Lung (tissue), 12 donors: ENCODE measurements around the gene SRCIN1. TPM values are rescaled to one million over a fixed set of nuclear protein-coding genes. Genes with fewer than 3 reads are reported as not detected.

Experiments
- ATAC-seq: fragments of 200-7000 bp; cut with Tn5 transposase; one replicate; pipeline ENCODE4 v1.9.1; 2020; ENCODE audit warnings: moderate number of reproducible peaks; ENCODE audit not compliant: insufficient read depth, low FRiP score
- DNase-seq, 3 donors: peaks; one replicate each; pipeline ENCODE4 v3.0.0-alpha.2; 2013 to 2017
- H3K27ac ChIP-seq, 2 donors: one replicate each; pipeline ENCODE4 v1.5.1; 2013; ENCODE audit warnings: mild to moderate bottlenecking in 2 of 2, moderate library complexity in 2 of 2, control low read depth in 1 of 2, inconsistent platforms in 1 of 2, low read depth in 1 of 2, low read length in 1 of 2
- H3K27me3 ChIP-seq, 3 donors: one replicate each; pipeline ENCODE4 v1.5.1; 2013; ENCODE audit warnings: low read length in 2 of 3; ENCODE audit not compliant: control insufficient read depth in 3 of 3, insufficient read depth in 3 of 3
- H3K36me3 ChIP-seq, 4 donors: one replicate each; pipeline ENCODE4 v1.5.1; 2013; ENCODE audit warnings: low read length in 4 of 4, mild to moderate bottlenecking in 1 of 4, moderate library complexity in 1 of 4; ENCODE audit not compliant: control insufficient read depth in 4 of 4, insufficient read depth in 4 of 4
- H3K4me1 ChIP-seq, 5 donors: one replicate each; pipeline ENCODE4 v1.5.1; 2013; ENCODE audit warnings: low read length in 5 of 5, mild to moderate bottlenecking in 2 of 5, moderate library complexity in 1 of 5; ENCODE audit not compliant: control insufficient read depth in 5 of 5, insufficient read depth in 5 of 5
- H3K4me3 ChIP-seq: one replicate; pipeline ENCODE4 v1.5.1; 2013; ENCODE audit warnings: mild to moderate bottlenecking, control low read depth, moderate library complexity
- H3K9ac ChIP-seq, 2 donors: one replicate each; pipeline ENCODE4 v1.5.1; 2013; ENCODE audit warnings: low read length in 2 of 2, control low read depth in 1 of 2; ENCODE audit not compliant: insufficient read depth in 1 of 2
- H3K9me3 ChIP-seq, 4 donors: one replicate each; pipeline ENCODE4 v1.5.1; 2013; ENCODE audit warnings: low read length in 3 of 4, mild to moderate bottlenecking in 1 of 4, moderate library complexity in 1 of 4; ENCODE audit not compliant: control insufficient read depth in 4 of 4, insufficient read depth in 3 of 4
- CTCF ChIP-seq: IDR thresholded peaks from 2 replicates; pipeline ENCODE4 v1.5.1; 2012; ENCODE audit warnings: mild to moderate bottlenecking; ENCODE audit errors: control extremely low read depth, extremely low read depth
- WGBS, 2 donors: extraction: QIAGEN DNeasy Blood & Tissue Kit; methylation state at CpG; one replicate each; pipeline ENCODE4 v1.1.7; 2013; 5-methylcytosine and 5-hydroxymethylcytosine counted together
- polyA plus RNA-seq, 2 donors: library from polyadenylated mRNA; stranded (reverse); fragments of 200-250 nt; gene quantifications; one replicate each; pipeline ENCODE4 v1.2.1, GENCODE V29; 2013
- total RNA-seq, 2 donors: library from RNA; depleted of rRNA in 1 of 2; stranded (reverse); fragments of >200 nt in 1 of 2; gene quantifications; one replicate each; pipeline ENCODE4 v1.2.1, GENCODE V29; 2014 to 2021
- donor health status: control.
- donor health status: control.
- donor health status: Bipolar disorder and iron deficiency.
- donor health status: healthy.
- donor health status: DM: yes; HTN: yes; CAD: no.

The SRCIN1 gene
- total and polyA plus RNA-seq, 4 donors: 1.5 to 15.0 (median 2.5) TPM

DNA sequence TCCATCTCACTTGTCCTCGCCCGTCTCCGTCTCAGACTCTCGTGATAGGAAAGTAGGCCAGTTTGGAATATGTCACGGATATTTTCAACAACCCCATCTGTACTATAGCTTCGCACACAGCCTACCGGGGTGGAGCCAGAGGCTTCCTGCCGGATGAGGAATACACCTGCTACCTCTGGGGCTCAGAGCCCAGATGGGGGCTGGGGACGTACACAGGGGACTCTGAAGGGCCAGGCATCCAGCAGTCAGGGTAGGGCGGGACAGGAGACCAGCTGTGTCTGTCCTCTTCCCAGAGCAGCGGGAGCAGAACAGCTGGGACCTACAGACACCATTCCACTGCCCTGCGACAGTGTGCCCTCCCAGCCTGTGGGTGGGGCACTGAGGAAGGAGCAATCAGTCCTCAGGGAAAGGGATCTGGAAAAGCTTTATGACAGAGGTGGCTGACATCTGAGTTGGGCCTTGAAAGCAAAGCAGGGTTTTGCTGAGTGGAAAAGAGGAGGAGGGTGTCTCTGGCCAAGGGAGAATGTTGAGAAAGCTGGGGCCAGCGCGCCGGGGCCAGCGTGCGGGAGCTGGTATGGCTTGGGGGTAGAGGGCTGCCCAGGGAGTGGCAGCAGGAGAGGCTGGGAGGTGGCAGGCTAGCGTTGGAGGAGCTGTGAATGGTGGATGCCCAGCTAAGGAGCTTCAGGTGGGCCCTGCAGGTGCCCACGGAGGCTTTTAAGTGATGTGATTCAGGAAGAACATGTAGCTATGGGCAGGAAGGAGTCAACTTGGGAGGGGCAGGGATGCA is 11.5 kb upstream of the SRCIN1 start:
- DNase-seq: no peak
- Histone ChIP-seq H3K9me3 (peaks cover 0 to 1% (median 0%) of the 10 kb centered on the region in 4 donors), H3K4me1 (no peaks in the 10 kb centered on the region), H3K27ac (no peak overlapping the region), H3K27me3 (peaks cover 0 to 4% (median 3%) of the 10 kb centered on the region in 3 donors), H3K36me3 (no peaks in the 10 kb centered on the region), H3K4me3 (no peak overlapping the region), H3K9ac (no peak overlapping the region)
- ATAC-seq: no peak
- no peak for TF ChIP-seq CTCF
- 82 to 85% methylated on average over 19 of the region's 19 CpGs for WGBS, 2 donors

DNA sequence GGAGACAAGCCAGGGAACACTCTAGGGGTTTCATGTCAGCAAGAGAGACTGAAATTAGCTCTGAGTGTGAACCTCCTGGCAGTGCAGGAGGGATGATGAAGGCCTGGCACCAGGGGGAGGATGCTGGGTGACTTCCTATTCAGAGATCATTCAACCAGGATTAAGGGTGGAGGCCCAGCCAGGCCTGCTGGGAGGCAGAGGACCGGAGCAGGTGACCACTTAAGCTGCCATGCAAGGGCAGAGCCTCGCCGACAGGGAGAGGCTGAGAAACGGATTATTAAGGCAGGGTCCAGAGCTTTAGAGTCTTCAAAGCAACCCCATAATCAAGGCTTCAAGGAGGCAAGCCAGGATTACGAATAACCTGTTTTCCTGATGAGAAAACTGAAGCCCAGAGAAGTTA is 10.6 kb upstream of the SRCIN1 start:
- no peak overlapping the region for H3K9ac ChIP-seq
- no peaks in the 10 kb centered on the region for H3K4me1 ChIP-seq
- ATAC-seq (no peak), DNase-seq (no peak)
- peaks cover 0 to 6% (median 3%) of the 10 kb centered on the region in 4 donors for H3K9me3 ChIP-seq
- H3K4me3 ChIP-seq: no peak overlapping the region
- no peak overlapping the region for H3K27ac ChIP-seq
- no peak for TF ChIP-seq CTCF
- WGBS, 2 donors: 77 to 85% methylated on average over 5 of the region's 5 CpGs
- peaks cover 0 to 4% (median 3%) of the 10 kb centered on the region in 3 donors for H3K27me3 ChIP-seq
- H3K36me3 ChIP-seq: no peaks in the 10 kb centered on the region

GRCh38 chr17:38613981-38614779 is 8.4 kb upstream of the SRCIN1 start:
- H3K27me3 ChIP-seq: peaks cover 0 to 8% (median 4%) of the 10 kb centered on the region in 3 donors
- peaks cover 0 to 6% (median 3%) of the 10 kb centered on the region in 4 donors for H3K9me3 ChIP-seq
- no peak for ATAC-seq
- no peaks in the 10 kb centered on the region for H3K36me3 ChIP-seq
- no peak for DNase-seq
- H3K27ac ChIP-seq: no peak overlapping the region
- no peak overlapping the region for H3K9ac ChIP-seq
- WGBS, 2 donors: 77 to 86% methylated on average over 7 of the region's 7 CpGs
- no peak for TF ChIP-seq CTCF
- H3K4me1 ChIP-seq: no peaks in the 10 kb centered on the region
- H3K4me3 ChIP-seq: no peak overlapping the region
